Loucy (cell line): ENCODE measurements around the gene MPG.
A peak's percentile ranks its signal among the peaks of the same experiment; 100 is the strongest.

Experiments
- H2AFZ ChIP-seq: fragments of 200-600 bp; sonication (generic); 2 replicates; pipeline ENCODE4 v1.6.0; 2016; ENCODE audit warnings: antibody characterized with exemption, mild to moderate bottlenecking, low read length, moderate library complexity
- H3F3A ChIP-seq: fragments of 200-600 bp; 2 replicates; pipeline ENCODE4 v1.6.0; 2016; ENCODE audit warnings: antibody characterized with exemption, low read depth, mild to moderate bottlenecking
- H3K27me3 ChIP-seq: fragments of 200-600 bp; sonication (generic); 2 replicates; pipeline ENCODE4 v1.6.1; 2014; ENCODE audit warnings: low read length, mild to moderate bottlenecking; ENCODE audit not compliant: insufficient read depth, poor library complexity, severe bottlenecking
- H3K36me3 ChIP-seq: fragments of 200-600 bp; sonication (generic); 2 replicates; pipeline ENCODE4 v1.6.1; 2016; ENCODE audit warnings: low read length; ENCODE audit not compliant: insufficient read depth
- H3K4me1 ChIP-seq: fragments of 200-600 bp; sonication (generic); 2 replicates; pipeline ENCODE4 v1.5.1; 2014; ENCODE audit warnings: low read length, mild to moderate bottlenecking; ENCODE audit not compliant: insufficient read depth, poor library complexity, severe bottlenecking
- H3K4me2 ChIP-seq: fragments of 200-600 bp; sonication (generic); 2 replicates; pipeline ENCODE4 v1.6.0; 2014; ENCODE audit warnings: antibody characterized with exemption, low read length, low read depth, mild to moderate bottlenecking; ENCODE audit not compliant: poor library complexity, severe bottlenecking
- H3K4me3 ChIP-seq: fragments of 200-600 bp; sonication (generic); 2 replicates; pipeline ENCODE4 v1.5.1; 2014; ENCODE audit warnings: low read length, mild to moderate bottlenecking, mixed read lengths; ENCODE audit not compliant: poor library complexity, severe bottlenecking
- H3K79me2 ChIP-seq: fragments of 200-600 bp; sonication (generic); 2 replicates; pipeline ENCODE4 v1.6.1; 2014; ENCODE audit warnings: low read length; ENCODE audit not compliant: insufficient read depth
- H3K9ac ChIP-seq: fragments of 200-600 bp; sonication (generic); 2 replicates; pipeline ENCODE4 v1.6.0; 2014; ENCODE audit warnings: mild to moderate bottlenecking, low read depth, low read length, moderate library complexity; ENCODE audit not compliant: poor library complexity, severe bottlenecking
- H3K9me2 ChIP-seq: fragments of 200-600 bp; sonication (generic); replicated peaks from 2 replicates; pipeline ENCODE4 v1.6.1; 2016; ENCODE audit warnings: low read depth, low read length, mixed read lengths
- H3K9me3 ChIP-seq: fragments of 200-600 bp; sonication (generic); 2 replicates; pipeline ENCODE4 v1.6.1; 2014; ENCODE audit warnings: mild to moderate bottlenecking, antibody characterized with exemption, low read length, low read depth; ENCODE audit not compliant: insufficient read depth
- H4K20me1 ChIP-seq: fragments of 200-600 bp; sonication (generic); 2 replicates; pipeline ENCODE4 v1.6.0; 2014; ENCODE audit warnings: antibody characterized with exemption, low read length, mild to moderate bottlenecking; ENCODE audit not compliant: insufficient read depth, poor library complexity, severe bottlenecking
- CTCF ChIP-seq: fragments of 200-600 bp; sonication (generic); conservative IDR thresholded peaks from 2 replicates; pipeline ENCODE4 v1.5.1; 2014; ENCODE audit warnings: mild to moderate bottlenecking, antibody characterized with exemption, low read length
- EZH2phosphoT487 ChIP-seq: fragments of 200-600 bp; IDR thresholded peaks from 2 replicates; pipeline ENCODE4 v1.6.1; 2018; ENCODE audit warnings: antibody characterized with exemption, mild to moderate bottlenecking, moderate library complexity, borderline replicate concordance

The MPG gene

GRCh38 chr16:105521-105920 is 27.5 kb downstream of the MPG start:
- no peaks in the 10 kb centered on the region for H3K79me2 ChIP-seq
- H3K9me2 ChIP-seq, result no peaks in the 10 kb centered on the region
- no peaks in the 10 kb centered on the region for H3K36me3 ChIP-seq
- no peaks in the 10 kb centered on the region for H3K27me3 ChIP-seq
- H2AFZ ChIP-seq, result no peak overlapping the region
- TF ChIP-seq CTCF (no peak), EZH2phosphoT487 (no peak)
- H3K4me2 ChIP-seq, result no peak overlapping the region
- no peaks in the 10 kb centered on the region for H4K20me1 ChIP-seq
- H3K9ac ChIP-seq, result no peak overlapping the region
- H3F3A ChIP-seq, result no peaks in the 10 kb centered on the region
- H3K9me3 ChIP-seq, result no peaks in the 10 kb centered on the region
- H3K4me1 ChIP-seq, result peaks cover 2% of the 10 kb centered on the region
- H3K4me3 ChIP-seq, result no peak overlapping the region

- no peak overlapping the region for H3K9ac ChIP-seq
Measured at GRCh38 chr16:106623-107324, 28.7 kb downstream of the MPG start.

GRCh38 chr16:112153-112840 is 34.3 kb downstream of the MPG start:
- TF ChIP-seq EZH2phosphoT487 (no peak), CTCF (no peak)
- no peaks in the 10 kb centered on the region for H3K9me3 ChIP-seq
- H3K36me3 ChIP-seq, result no peaks in the 10 kb centered on the region
- H2AFZ ChIP-seq, result no peak overlapping the region
- no peaks in the 10 kb centered on the region for H3K27me3 ChIP-seq
- no peaks in the 10 kb centered on the region for H3K79me2 ChIP-seq
- no peaks in the 10 kb centered on the region for H4K20me1 ChIP-seq
- H3K9me2 ChIP-seq, result no peaks in the 10 kb centered on the region
- no peak overlapping the region for H3K4me2 ChIP-seq
- no peak overlapping the region for H3K9ac ChIP-seq
- no peaks in the 10 kb centered on the region for H3F3A ChIP-seq
- peaks cover 14% of the 10 kb centered on the region for H3K4me1 ChIP-seq
- H3K4me3 ChIP-seq, result no peak overlapping the region

More at GRCh38 chr16:106623-107324, 28.7 kb downstream of the MPG start:
- no peaks in the 10 kb centered on the region for H3K9me3 ChIP-seq
- no peak overlapping the region for H3K4me3 ChIP-seq
- H4K20me1 ChIP-seq, result no peaks in the 10 kb centered on the region
- no peaks in the 10 kb centered on the region for H3K9me2 ChIP-seq
- H3K27me3 ChIP-seq, result no peaks in the 10 kb centered on the region
- H3K4me1 ChIP-seq, result peaks cover 2% of the 10 kb centered on the region
- H3K36me3 ChIP-seq, result no peaks in the 10 kb centered on the region
- TF ChIP-seq CTCF, result peak; percentile 61
- no peak for TF ChIP-seq EZH2phosphoT487
- no peaks in the 10 kb centered on the region for H3F3A ChIP-seq
- no peaks in the 10 kb centered on the region for H3K79me2 ChIP-seq
- H2AFZ ChIP-seq, result no peak overlapping the region
- no peak overlapping the region for H3K4me2 ChIP-seq
